A549 (cell line): ENCODE results near the gene ATP7B.

Experiments
- CTCF ChIP-seq: fragments of >200 bp; sonication (Bioruptor Twin); formaldehyde crosslinking; IDR thresholded peaks from 3 replicates; pipeline ENCODE4 v1.5.1; 2016
- MYC ChIP-seq: IDR thresholded peaks from 2 replicates; pipeline ENCODE4 v1.6.1; 2012; ENCODE audit warnings: mild to moderate bottlenecking, inconsistent platforms, low read length, improper control_type of control experiment, borderline replicate concordance
- NFE2L2 ChIP-seq: fragments of 150-350 bp; conservative IDR thresholded peaks from 2 replicates; pipeline ENCODE4 v1.6.1; 2014; ENCODE audit warnings: low read length
- POLR2A ChIP-seq: IDR thresholded peaks from 2 replicates; pipeline ENCODE4 v1.6.1; 2012; ENCODE audit warnings: mild to moderate bottlenecking, low read length
- RFX5 ChIP-seq: fragments of 450-650 bp; IDR thresholded peaks from 2 replicates; pipeline ENCODE4 v1.7.1; 2014; ENCODE audit warnings: antibody characterized with exemption, mild to moderate bottlenecking, moderate library complexity
- USF2 ChIP-seq: fragments of 450-650 bp; IDR thresholded peaks from 2 replicates; pipeline ENCODE4 v1.6.1; 2014; ENCODE audit warnings: antibody characterized with exemption

- TF ChIP-seq NFE2L2 (no peak), POLR2A (no peak), CTCF (no peak), USF2 (no peak), RFX5 (no peak), MYC (no peak)
These were observed 66.1 kb downstream of the ATP7B start for GRCh38 chr13:51945149-51945548.
